Osteocyte (in vitro differentiated cells): ENCODE results near the gene C1orf210. TPM values are rescaled to one million over a fixed set of nuclear protein-coding genes. Genes with fewer than 3 reads are reported as not detected.

Source experiments
- DNase-seq: peaks from one replicate; pipeline ENCODE4 v3.0.0; 2021; ENCODE audit warnings: mixed read lengths; ENCODE audit not compliant: unreplicated experiment; ENCODE audit errors: extremely low spot score
- H3K27ac Mint-ChIP-seq: one replicate; pipeline ENCODE4 v1.8.0; 2021; ENCODE audit warnings: mild to moderate bottlenecking, mixed read lengths; ENCODE audit not compliant: unreplicated experiment
- H3K27me3 Mint-ChIP-seq: one replicate; pipeline ENCODE4 v1.8.0; 2021; ENCODE audit warnings: mixed read lengths; ENCODE audit not compliant: unreplicated experiment
- H3K36me3 Mint-ChIP-seq: one replicate; pipeline ENCODE4 v1.8.0; 2021; ENCODE audit warnings: mixed read lengths; ENCODE audit not compliant: unreplicated experiment
- H3K4me1 Mint-ChIP-seq: one replicate; pipeline ENCODE4 v1.8.0; 2021; ENCODE audit warnings: mixed read lengths; ENCODE audit not compliant: unreplicated experiment
- H3K4me3 Mint-ChIP-seq: one replicate; pipeline ENCODE4 v1.8.0; 2021; ENCODE audit warnings: mild to moderate bottlenecking, moderate library complexity, mixed read lengths; ENCODE audit not compliant: unreplicated experiment
- H3K9me3 Mint-ChIP-seq: one replicate; pipeline ENCODE4 v1.8.0; 2021; ENCODE audit warnings: mixed read lengths; ENCODE audit not compliant: unreplicated experiment
- total RNA-seq: library from RNA; stranded (reverse); gene quantifications from 2 replicates; pipeline ENCODE4 v1.2.1, GENCODE V29; 2021
- TF ChIP-seq, protein P1 (sequence below): fragments of 200-600 bp; sonication (generic); IDR thresholded peaks from 2 replicates; pipeline ENCODE4 v1.5.0; 2021; ENCODE audit warnings: antibody characterized with exemption, mild to moderate bottlenecking, moderate library complexity

Gene C1orf210
- total RNA-seq, 1 donor from 2014 or later, result not detected

DNA sequence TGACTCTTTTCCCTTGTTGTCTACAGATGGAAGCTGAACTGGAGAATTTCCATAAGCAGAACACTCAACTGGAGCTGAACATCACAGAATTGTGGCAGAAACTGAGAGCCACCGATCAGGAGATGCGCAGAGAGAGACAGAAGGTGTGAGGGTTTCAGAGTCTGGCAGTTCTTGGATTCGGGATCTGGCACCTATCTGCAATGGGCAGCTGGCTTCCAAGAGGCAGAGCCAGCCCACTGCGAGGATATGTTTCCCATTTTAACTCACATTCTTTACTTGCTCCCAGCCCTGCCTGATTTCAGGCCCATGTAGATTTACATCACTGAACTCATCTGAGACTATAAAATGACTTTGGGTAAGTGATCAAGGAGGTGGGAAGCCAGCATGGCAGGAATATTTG, 52.9 kb downstream of the C1orf210 start:
- Mint-ChIP-seq H3K27ac (peak overlapping the region; percentile 82), H3K4me1 (peaks cover 25% of the 10 kb centered on the region), H3K36me3 (no peaks in the 10 kb centered on the region), H3K9me3 (no peaks in the 10 kb centered on the region), H3K27me3 (no peaks in the 10 kb centered on the region), H3K4me3 (peak overlapping the region; percentile 5)
- DNase-seq, result no peak
- TF ChIP-seq, protein P1, sequence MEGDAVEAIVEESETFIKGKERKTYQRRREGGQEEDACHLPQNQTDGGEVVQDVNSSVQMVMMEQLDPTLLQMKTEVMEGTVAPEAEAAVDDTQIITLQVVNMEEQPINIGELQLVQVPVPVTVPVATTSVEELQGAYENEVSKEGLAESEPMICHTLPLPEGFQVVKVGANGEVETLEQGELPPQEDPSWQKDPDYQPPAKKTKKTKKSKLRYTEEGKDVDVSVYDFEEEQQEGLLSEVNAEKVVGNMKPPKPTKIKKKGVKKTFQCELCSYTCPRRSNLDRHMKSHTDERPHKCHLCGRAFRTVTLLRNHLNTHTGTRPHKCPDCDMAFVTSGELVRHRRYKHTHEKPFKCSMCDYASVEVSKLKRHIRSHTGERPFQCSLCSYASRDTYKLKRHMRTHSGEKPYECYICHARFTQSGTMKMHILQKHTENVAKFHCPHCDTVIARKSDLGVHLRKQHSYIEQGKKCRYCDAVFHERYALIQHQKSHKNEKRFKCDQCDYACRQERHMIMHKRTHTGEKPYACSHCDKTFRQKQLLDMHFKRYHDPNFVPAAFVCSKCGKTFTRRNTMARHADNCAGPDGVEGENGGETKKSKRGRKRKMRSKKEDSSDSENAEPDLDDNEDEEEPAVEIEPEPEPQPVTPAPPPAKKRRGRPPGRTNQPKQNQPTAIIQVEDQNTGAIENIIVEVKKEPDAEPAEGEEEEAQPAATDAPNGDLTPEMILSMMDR, result no peak

GRCh38 chr1:43232074-43232473, 53.3 kb downstream of the C1orf210 start:
- Mint-ChIP-seq H3K27me3 (no peaks in the 10 kb centered on the region), H3K27ac (peak overlapping the region; percentile 82), H3K4me3 (peak overlapping the region; percentile 5), H3K4me1 (peaks cover 25% of the 10 kb centered on the region), H3K36me3 (no peaks in the 10 kb centered on the region), H3K9me3 (no peaks in the 10 kb centered on the region)
- DNase-seq, result no peak
- TF ChIP-seq, protein P1, result no peak

Other genes with a start within 250 kb of the C1orf210 start
- gene EBNA1BP2, start 113.3 kb downstream of the C1orf210 start, total RNA-seq, result 38.3 and 42.8 TPM in 2 replicates
- gene CFAP57, start 113.3 kb downstream of the C1orf210 start, total RNA-seq, result 0.24 TPM in 1 of 2 replicates, not detected in the other
- gene TMEM125, start 15.6 kb downstream of the C1orf210 start, total RNA-seq, result not detected in 2 replicates
- gene TIE1, start 15.4 kb upstream of the C1orf210 start, total RNA-seq, result not detected in 2 replicates
- not detected in 2 replicates for gene MPL, start 52.2 kb upstream of the C1orf210 start, total RNA-seq
- 15.2 and 18.7 TPM in 2 replicates for gene CDC20, start 73.4 kb upstream of the C1orf210 start, total RNA-seq
- 61.9 and 62.5 TPM in 2 replicates for gene ELOVL1, start 82.4 kb upstream of the C1orf210 start, total RNA-seq
- 39.8 and 40.4 TPM in 2 replicates for gene MED8, start 104.2 kb upstream of the C1orf210 start, total RNA-seq
- gene SZT2, start 104.3 kb upstream of the C1orf210 start, total RNA-seq, result 51.8 and 63.6 TPM in 2 replicates
- gene HYI, start 168.3 kb upstream of the C1orf210 start, total RNA-seq, result 43.2 and 45.9 TPM in 2 replicates
- gene PTPRF, start 245.3 kb upstream of the C1orf210 start, total RNA-seq, result 37.3 and 45.1 TPM in 2 replicates